PC-9 (cell line): ENCODE results near the gene INVS. TPM values are rescaled to one million over a fixed set of nuclear protein-coding genes. Genes with fewer than 3 reads are reported as not detected.

Experiments used
- BruUV-seq: library from RNA; stranded (reverse); fragments of 400-500 nt; replicated peaks from 2 replicates; lab custom pipeline; 2021; lab: Mats Ljungman, UMichigan
- CTCF ChIA-PET: fragments of 300-600 bp; sonication (Branson Sonifier 250); formaldehyde crosslinking; loops from one replicate; lab custom pipeline; 2022; ENCODE audit warnings: antibody characterized with exemption; lab: Charles Lee
- POLR2A ChIA-PET: fragments of 300-600 bp; sonication (Branson Sonifier 250); formaldehyde crosslinking; loops from one replicate; lab custom pipeline; 2022; ENCODE audit warnings: antibody characterized with exemption; ENCODE audit not compliant: unreplicated experiment; lab: Charles Lee
- DNase-seq, 2 experiments: peaks; one replicate each; pipeline versions ENCODE4 v3.0.0 to v3.0.0-alpha.2; 2015 to 2022; ENCODE audit warnings: mixed read lengths in 1 of 2
- H2AFZ ChIP-seq: fragments of 200-600 bp; sonication (generic); 2 replicates; pipeline ENCODE4 v1.8.1; 2017; ENCODE audit warnings: antibody characterized with exemption
- H3F3A ChIP-seq: fragments of 200-600 bp; sonication (generic); 2 replicates; pipeline ENCODE4 v1.8.1; 2017; ENCODE audit warnings: antibody characterized with exemption, mild to moderate bottlenecking, low read depth; ENCODE audit not compliant: insufficient read depth
- H3K27ac ChIP-seq: fragments of 200-600 bp; sonication (generic); 2 replicates; pipeline ENCODE4 v1.6.1; 2016; ENCODE audit warnings: mixed run types
- H3K27me3 ChIP-seq: fragments of 200-600 bp; sonication (generic); 2 replicates; pipeline ENCODE4 v1.6.1; 2016; ENCODE audit warnings: low read depth, mixed run types; ENCODE audit not compliant: insufficient read depth
- H3K36me3 ChIP-seq: fragments of 200-600 bp; sonication (generic); 2 replicates; pipeline ENCODE4 v1.6.1; 2016; ENCODE audit warnings: low read depth, mixed run types
- H3K4me1 ChIP-seq: fragments of 200-600 bp; sonication (generic); replicated peaks from 2 replicates; pipeline ENCODE4 v1.6.1; 2016; ENCODE audit warnings: mixed run types; ENCODE audit not compliant: insufficient read depth
- H3K4me2 ChIP-seq: fragments of 200-600 bp; sonication (generic); 2 replicates; pipeline ENCODE4 v1.6.1; 2017; ENCODE audit warnings: mixed run types
- H3K4me3 ChIP-seq: fragments of 200-600 bp; sonication (generic); 2 replicates; pipeline ENCODE4 v1.6.1; 2016; ENCODE audit warnings: mixed run types
- H3K79me2 ChIP-seq: fragments of 200-600 bp; sonication (generic); 2 replicates; pipeline ENCODE4 v1.6.1; 2017; ENCODE audit warnings: low read depth, mixed run types
- H3K9me2 ChIP-seq: fragments of 200-600 bp; sonication (generic); 2 replicates; pipeline ENCODE4 v1.8.1; 2017; ENCODE audit warnings: mild to moderate bottlenecking; ENCODE audit not compliant: insufficient read depth
- H3K9me3 ChIP-seq: fragments of 200-600 bp; sonication (generic); 2 replicates; pipeline ENCODE4 v1.8.1; 2016; ENCODE audit warnings: low read depth; ENCODE audit not compliant: insufficient read depth
- H4K20me1 ChIP-seq: fragments of 200-600 bp; sonication (generic); 2 replicates; pipeline ENCODE4 v1.8.1; 2017; ENCODE audit not compliant: insufficient read depth
- EZH2 ChIP-seq: fragments of 200-600 bp; sonication (generic); IDR thresholded peaks from 2 replicates; pipeline ENCODE4 v1.8.0; 2017; ENCODE audit warnings: antibody characterized with exemption, low read depth
- intact Hi-C: fragments of 100-400 bp; cut with micrococcal nuclease; formaldehyde crosslinking; loops from one replicate; pipeline ENCODE4 v1.10.0; 2022; ENCODE audit not compliant: unreplicated experiment
- total RNA-seq: library from RNA; stranded (reverse); gene quantifications from 2 replicates; pipeline ENCODE4 v1.2.3, GENCODE V29; 2021
- TF ChIP-seq, protein P1 (sequence below): fragments of 200-600 bp; sonication (generic); conservative IDR thresholded peaks from 2 replicates; pipeline ENCODE4 v1.6.1; 2017; ENCODE audit warnings: mixed run types, antibody characterized with exemption, mild to moderate bottlenecking, moderate library complexity

INVS gene
- total RNA-seq, 1 experiment from 2014 or later = 24.0 TPM

DNA sequence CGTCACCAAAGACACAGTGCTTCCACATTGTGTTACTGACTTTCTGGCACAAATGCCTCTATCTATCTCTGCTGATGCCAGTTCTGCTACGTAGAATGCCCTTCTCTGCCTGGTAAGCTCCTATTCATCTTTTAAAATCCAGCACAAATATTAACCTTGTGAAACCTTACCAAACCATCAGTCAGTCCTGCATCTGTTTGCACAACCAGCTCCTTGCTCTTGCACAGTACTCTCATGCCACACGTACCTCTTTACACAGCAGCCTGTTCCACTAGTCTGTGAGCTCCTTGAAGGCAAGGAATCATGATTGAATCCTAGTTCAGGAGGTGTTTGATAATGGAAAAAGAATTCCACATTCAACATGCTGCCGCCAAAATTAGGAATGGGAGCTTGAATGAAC is 197.4 kb downstream of the INVS start:
- no peak overlapping the region for H2AFZ ChIP-seq
- intact Hi-C loops = no loop called here
- H3K4me3 ChIP-seq = no peak overlapping the region
- H3F3A ChIP-seq = peaks cover 3% of the 10 kb centered on the region; the same call in 1 of the 2 replicates
- H3K27ac ChIP-seq = no peak overlapping the region
- no peaks in the 10 kb centered on the region for H3K79me2 ChIP-seq
- no peaks in the 10 kb centered on the region for H3K9me2 ChIP-seq
- no peak for TF ChIP-seq EZH2
- TF ChIP-seq, protein P1, sequence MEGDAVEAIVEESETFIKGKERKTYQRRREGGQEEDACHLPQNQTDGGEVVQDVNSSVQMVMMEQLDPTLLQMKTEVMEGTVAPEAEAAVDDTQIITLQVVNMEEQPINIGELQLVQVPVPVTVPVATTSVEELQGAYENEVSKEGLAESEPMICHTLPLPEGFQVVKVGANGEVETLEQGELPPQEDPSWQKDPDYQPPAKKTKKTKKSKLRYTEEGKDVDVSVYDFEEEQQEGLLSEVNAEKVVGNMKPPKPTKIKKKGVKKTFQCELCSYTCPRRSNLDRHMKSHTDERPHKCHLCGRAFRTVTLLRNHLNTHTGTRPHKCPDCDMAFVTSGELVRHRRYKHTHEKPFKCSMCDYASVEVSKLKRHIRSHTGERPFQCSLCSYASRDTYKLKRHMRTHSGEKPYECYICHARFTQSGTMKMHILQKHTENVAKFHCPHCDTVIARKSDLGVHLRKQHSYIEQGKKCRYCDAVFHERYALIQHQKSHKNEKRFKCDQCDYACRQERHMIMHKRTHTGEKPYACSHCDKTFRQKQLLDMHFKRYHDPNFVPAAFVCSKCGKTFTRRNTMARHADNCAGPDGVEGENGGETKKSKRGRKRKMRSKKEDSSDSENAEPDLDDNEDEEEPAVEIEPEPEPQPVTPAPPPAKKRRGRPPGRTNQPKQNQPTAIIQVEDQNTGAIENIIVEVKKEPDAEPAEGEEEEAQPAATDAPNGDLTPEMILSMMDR = no peak
- no peaks in the 10 kb centered on the region for H4K20me1 ChIP-seq
- DNase-seq = no peak
- ChIA-PET CTCF (no interaction called here), POLR2A (no interaction called here)
- no peaks in the 10 kb centered on the region for H3K4me1 ChIP-seq
- no peaks in the 10 kb centered on the region for H3K27me3 ChIP-seq
- peaks cover 32% of the 10 kb centered on the region for H3K36me3 ChIP-seq
- no peak overlapping the region for H3K4me2 ChIP-seq
- BruUV-seq = no TSS peak
- no peaks in the 10 kb centered on the region for H3K9me3 ChIP-seq

DNA sequence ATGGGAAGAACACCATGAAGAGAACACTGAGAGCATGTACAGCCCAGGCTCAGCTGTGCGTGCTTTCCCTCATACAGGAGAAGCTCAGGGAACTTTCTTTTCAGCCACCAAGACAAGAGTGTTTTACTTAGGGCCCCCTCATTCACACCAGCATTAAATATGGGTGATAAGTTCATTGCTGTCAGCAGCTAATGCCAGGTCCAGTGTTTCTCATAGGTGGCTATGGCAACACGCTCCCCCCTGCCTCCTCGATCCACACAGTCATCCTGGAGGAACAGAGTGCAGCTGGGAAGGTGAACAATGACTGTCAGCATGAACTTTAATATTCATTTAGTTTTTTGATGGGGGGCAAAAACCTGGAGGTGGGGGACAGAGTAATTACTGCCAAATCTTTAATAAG is 199.3 kb downstream of the INVS start:
- ChIA-PET POLR2A (no interaction called here), CTCF (no interaction called here)
- Histone ChIP-seq H3K79me2 (no peaks in the 10 kb centered on the region), H3F3A (peaks cover 3% of the 10 kb centered on the region; the same call in 1 of the 2 replicates), H4K20me1 (no peaks in the 10 kb centered on the region), H3K4me1 (no peaks in the 10 kb centered on the region), H3K36me3 (peaks cover 30% of the 10 kb centered on the region), H3K27ac (no peak overlapping the region), H2AFZ (no peak overlapping the region), H3K4me2 (no peak overlapping the region), H3K9me2 (no peaks in the 10 kb centered on the region), H3K27me3 (no peaks in the 10 kb centered on the region), H3K9me3 (no peaks in the 10 kb centered on the region), H3K4me3 (no peak overlapping the region)
- TF ChIP-seq, protein P1 = no peak
- no peak for TF ChIP-seq EZH2
- intact Hi-C loops = no loop called here
- no TSS peak for BruUV-seq
- no peak for DNase-seq

DNA sequence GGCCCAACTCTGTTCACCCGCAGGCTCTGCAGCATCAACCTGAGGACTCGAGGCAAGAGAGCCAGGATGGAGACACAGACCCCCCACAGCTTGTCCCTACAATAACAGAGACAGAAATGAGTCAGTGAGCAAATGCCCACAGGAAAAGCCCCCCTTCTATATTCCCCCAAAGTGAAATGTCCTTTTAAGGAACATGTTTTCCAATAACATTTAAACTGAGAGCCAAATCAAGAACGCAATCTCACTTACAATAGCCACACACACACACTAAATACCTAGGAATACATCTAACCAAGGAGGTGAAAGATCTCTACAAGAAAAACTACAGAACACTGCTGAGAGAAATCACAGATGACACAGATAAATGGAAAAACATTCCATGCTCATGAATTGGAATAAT is 204.7 kb downstream of the INVS start:
- H2AFZ ChIP-seq = no peak overlapping the region
- DNase-seq = no peak
- no peak overlapping the region for H3K27ac ChIP-seq
- H3K4me3 ChIP-seq = no peak overlapping the region
- H4K20me1 ChIP-seq = peaks cover 19% of the 10 kb centered on the region
- H3K4me1 ChIP-seq = no peaks in the 10 kb centered on the region
- intact Hi-C loops = no loop called here
- BruUV-seq = no TSS peak
- ChIA-PET POLR2A (no interaction called here), CTCF (interaction anchor here (0.9 kb wide), 1 partner anchor 969 kb away, joined by 5 read pairs; no protein-coding TSS in a partner anchor)
- no peaks in the 10 kb centered on the region for H3K9me2 ChIP-seq
- H3K4me2 ChIP-seq = no peak overlapping the region
- 0 out of 2 replicates have a peak, but pooled peaks cover 3% of the 10 kb centered on the region for H3F3A ChIP-seq
- H3K9me3 ChIP-seq = no peaks in the 10 kb centered on the region
- no peaks in the 10 kb centered on the region for H3K27me3 ChIP-seq
- H3K36me3 ChIP-seq = peaks cover 33% of the 10 kb centered on the region
- no peak for TF ChIP-seq EZH2
- TF ChIP-seq, protein P1 = no peak
- H3K79me2 ChIP-seq = 0 out of 2 replicates have a peak, but pooled peaks cover 6% of the 10 kb centered on the region
